LNCaP clone FGC (cell line): ENCODE data around the gene SERPINA1.

ENCODE experiments used
- DNase-seq: peaks from one replicate; pipeline ENCODE4 v3.0.0-alpha.2; 2011; ENCODE audit warnings: low read depth
- H3K4me3 ChIP-seq: 2 replicates; pipeline ENCODE4 v1.5.1; 2011; ENCODE audit warnings: mild to moderate bottlenecking, low read depth, low read length, control low read depth
- CTCF ChIP-seq: IDR thresholded peaks from 2 replicates; pipeline ENCODE4 v1.5.1; 2012; ENCODE audit warnings: mild to moderate bottlenecking; ENCODE audit not compliant: control insufficient read depth, insufficient read depth; ENCODE audit errors: extremely low read depth

The SERPINA1 gene

GRCh38 chr14:94404561-94404960, 16.2 kb upstream of the SERPINA1 start:
- no peak for TF ChIP-seq CTCF
- H3K4me3 ChIP-seq: no peak overlapping the region
- DNase-seq: no peak

GRCh38 chr14:94403312-94403932, 15.0 kb upstream of the SERPINA1 start:
- H3K4me3 ChIP-seq: no peak overlapping the region
- DNase-seq: no peak
- no peak for TF ChIP-seq CTCF

- H3K4me3 ChIP-seq: no peak overlapping the region
- no peak for TF ChIP-seq CTCF
- no peak for DNase-seq
Measured at GRCh38 chr14:94401083-94401482, 12.7 kb upstream of the SERPINA1 start.

GRCh38 chr14:94400422-94400841, 12.0 kb upstream of the SERPINA1 start:
- no peak for DNase-seq
- TF ChIP-seq CTCF: no peak
- no peak overlapping the region for H3K4me3 ChIP-seq

GRCh38 chr14:94398536-94398935, 10.1 kb upstream of the SERPINA1 start:
- H3K4me3 ChIP-seq: no peak overlapping the region
- no peak for TF ChIP-seq CTCF
- no peak for DNase-seq

GRCh38 chr14:94398182-94398479, 9.7 kb upstream of the SERPINA1 start:
- no peak overlapping the region for H3K4me3 ChIP-seq
- no peak for TF ChIP-seq CTCF
- DNase-seq: no peak
